GM12875 (cell line): ENCODE measurements around the gene TOX3.

Source experiments
- H3K4me3 ChIP-seq: one replicate; pipeline ENCODE4 v1.5.1; 2011; ENCODE audit warnings: low read depth, low read length, control low read depth
- TF ChIP-seq, protein P1 (sequence below): IDR thresholded peaks from 2 replicates; pipeline ENCODE4 v1.5.1; 2011; ENCODE audit warnings: low read depth, mild to moderate bottlenecking, control low read depth, inconsistent platforms, low read length, moderate library complexity, borderline replicate concordance; ENCODE audit not compliant: insufficient read depth

The TOX3 gene

DNA sequence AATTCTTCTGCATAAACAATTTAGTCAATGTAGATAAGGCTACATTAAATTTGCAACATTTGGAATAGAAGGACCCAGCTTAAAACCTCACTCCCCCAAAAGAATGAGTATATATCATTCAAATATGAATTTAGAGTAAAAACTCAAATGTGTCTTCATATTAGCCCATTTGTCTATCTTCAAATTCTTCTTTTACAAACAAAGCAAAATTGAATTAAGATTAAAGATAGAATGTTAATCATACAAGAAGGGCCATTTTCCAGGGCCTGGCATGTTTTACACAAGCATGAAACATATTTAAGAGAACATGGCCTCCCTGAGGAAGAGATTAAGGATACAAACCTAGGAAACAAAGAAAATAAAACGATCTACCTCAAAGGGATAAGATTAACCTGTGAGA is 8.4 kb downstream of the TOX3 start:
- TF ChIP-seq, protein P1, sequence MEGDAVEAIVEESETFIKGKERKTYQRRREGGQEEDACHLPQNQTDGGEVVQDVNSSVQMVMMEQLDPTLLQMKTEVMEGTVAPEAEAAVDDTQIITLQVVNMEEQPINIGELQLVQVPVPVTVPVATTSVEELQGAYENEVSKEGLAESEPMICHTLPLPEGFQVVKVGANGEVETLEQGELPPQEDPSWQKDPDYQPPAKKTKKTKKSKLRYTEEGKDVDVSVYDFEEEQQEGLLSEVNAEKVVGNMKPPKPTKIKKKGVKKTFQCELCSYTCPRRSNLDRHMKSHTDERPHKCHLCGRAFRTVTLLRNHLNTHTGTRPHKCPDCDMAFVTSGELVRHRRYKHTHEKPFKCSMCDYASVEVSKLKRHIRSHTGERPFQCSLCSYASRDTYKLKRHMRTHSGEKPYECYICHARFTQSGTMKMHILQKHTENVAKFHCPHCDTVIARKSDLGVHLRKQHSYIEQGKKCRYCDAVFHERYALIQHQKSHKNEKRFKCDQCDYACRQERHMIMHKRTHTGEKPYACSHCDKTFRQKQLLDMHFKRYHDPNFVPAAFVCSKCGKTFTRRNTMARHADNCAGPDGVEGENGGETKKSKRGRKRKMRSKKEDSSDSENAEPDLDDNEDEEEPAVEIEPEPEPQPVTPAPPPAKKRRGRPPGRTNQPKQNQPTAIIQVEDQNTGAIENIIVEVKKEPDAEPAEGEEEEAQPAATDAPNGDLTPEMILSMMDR = no peak
- H3K4me3 ChIP-seq = no peak overlapping the region

GRCh38 chr16:52537516-52537915 is 9.4 kb downstream of the TOX3 start:
- no peak overlapping the region for H3K4me3 ChIP-seq
- TF ChIP-seq, protein P1 = no peak

DNA sequence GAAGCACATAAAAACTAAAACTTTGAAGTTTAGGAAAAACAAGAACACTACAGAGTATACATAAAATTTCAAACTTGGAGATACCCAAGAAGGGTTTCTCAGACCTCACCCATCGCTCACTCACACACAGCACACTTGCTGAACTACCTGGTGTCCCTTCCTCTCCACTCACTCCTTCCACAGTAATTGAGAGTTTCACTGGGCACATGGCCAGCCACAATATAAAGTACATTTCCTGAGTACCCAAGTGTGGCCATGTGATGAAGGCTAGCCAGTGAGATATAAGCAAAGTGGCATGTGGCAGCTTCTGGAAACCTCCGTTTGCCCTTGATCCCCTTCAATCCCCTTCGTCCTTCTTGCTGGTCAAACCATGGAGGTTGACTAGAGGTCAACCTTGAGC is 11.9 kb downstream of the TOX3 start:
- TF ChIP-seq, protein P1 = no peak
- H3K4me3 ChIP-seq = no peak overlapping the region

DNA sequence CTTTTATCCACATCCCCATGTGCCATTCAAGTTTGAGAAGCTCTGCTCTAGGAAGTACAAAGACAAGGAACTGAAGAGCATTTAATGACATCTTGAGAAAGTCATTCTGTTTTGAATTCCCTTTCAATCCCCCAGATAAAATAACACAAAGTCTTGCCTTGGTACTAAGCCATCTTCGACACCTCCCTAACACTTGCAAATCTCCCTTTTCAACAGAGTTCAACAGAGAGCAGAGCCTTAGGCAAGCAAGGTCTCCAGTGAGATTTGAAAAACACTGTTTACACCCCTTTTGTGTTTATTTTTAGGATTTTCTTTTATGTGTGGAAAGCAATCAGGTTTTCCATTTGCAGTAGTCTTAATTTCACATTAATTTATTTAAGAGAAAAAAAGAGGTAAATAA is 13.6 kb downstream of the TOX3 start:
- TF ChIP-seq, protein P1 = no peak

GRCh38 chr16:52532384-52532783 is 14.6 kb downstream of the TOX3 start:
- no peak overlapping the region for H3K4me3 ChIP-seq
- TF ChIP-seq, protein P1 = no peak

More for the DNA sequence above, 13.6 kb downstream of the TOX3 start:
- no peak overlapping the region for H3K4me3 ChIP-seq

DNA sequence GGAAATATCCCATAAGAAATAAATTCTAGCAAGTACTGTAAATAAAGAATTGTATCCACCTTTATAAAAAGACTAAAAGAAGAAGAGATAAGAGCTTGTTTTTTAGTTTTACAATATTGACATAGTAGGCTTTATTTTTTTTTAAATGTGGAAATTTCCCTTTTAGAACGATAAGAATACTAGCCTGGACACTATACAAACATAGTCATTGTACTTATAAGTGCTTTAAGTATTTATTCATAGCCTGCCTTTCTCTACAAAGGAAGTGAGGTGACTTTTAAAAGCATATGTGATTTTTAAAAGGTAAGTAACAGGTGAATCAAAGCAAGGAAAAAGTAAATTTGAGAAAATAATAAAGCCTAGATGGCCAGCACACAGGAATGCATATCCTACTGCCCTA is 17.7 kb downstream of the TOX3 start:
- TF ChIP-seq, protein P1 = no peak
- no peak overlapping the region for H3K4me3 ChIP-seq

DNA sequence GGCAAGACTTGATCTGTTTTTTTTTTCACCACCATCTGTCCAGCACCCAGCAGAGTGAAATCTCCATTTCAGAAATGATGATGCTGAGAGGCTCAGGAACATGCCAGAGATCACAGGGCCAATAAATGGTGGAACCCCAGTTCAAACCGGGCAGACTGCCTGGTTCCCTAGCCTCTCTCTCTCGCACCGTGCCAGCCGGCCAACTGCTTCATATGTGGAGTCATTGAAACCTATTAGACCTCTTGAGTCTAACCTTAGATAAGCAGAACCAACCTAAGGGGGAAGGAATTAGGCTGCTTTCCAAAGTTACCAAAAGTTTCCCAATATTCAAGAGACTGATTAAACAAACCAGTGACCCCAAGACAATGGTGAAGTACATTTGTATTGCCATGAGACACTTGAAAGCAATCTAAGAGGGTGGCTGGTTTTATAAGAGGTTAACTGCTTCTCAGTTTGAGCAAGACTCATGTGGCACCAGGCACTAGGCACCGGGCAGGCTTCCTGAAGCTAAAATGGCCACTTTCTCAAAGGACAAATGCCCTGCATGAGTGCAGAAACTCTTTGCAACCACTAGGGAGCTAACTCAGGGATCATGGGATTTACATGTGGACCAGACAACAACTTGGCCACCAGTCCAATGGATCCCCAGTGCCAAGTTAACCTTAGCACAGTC is 18.4 kb downstream of the TOX3 start:
- no peak overlapping the region for H3K4me3 ChIP-seq
- TF ChIP-seq, protein P1 = no peak
